Peyer's patch (tissue), 4 donors: ENCODE results near the gene UBA3. TPM values are rescaled to one million over a fixed set of nuclear protein-coding genes. Genes with fewer than 3 reads are reported as not detected.
A peak's percentile ranks its signal among the peaks of the same experiment; 100 is the strongest.

Source experiments
- DNase-seq, 3 donors: peaks; one replicate each; pipeline ENCODE4 v3.0.0-alpha.2; 2017 to 2019
- H3K27ac ChIP-seq, 4 donors: fragments of 200-600 bp; sonication (generic); one replicate each; pipeline ENCODE4 v1.5.1; 2016 to 2019
- H3K27me3 ChIP-seq, 2 donors: fragments of 200-600 bp; sonication (generic); one replicate each; pipeline ENCODE4 v1.5.1; 2019
- H3K36me3 ChIP-seq, 3 donors: fragments of 200-600 bp; sonication (generic); one replicate each; pipeline ENCODE4 v1.5.1; 2016 to 2019
- H3K4me1 ChIP-seq, 4 donors: fragments of 200-600 bp; sonication (generic); one replicate each; pipeline ENCODE4 v1.5.1; 2016 to 2019
- H3K4me3 ChIP-seq, 4 donors: fragments of 200-600 bp; sonication (generic); 1 replicate in 3 of 4; 2 replicates in 1 of 4; pipeline ENCODE4 v1.5.1; 2016 to 2019; ENCODE audit warnings: mild to moderate bottlenecking in 1 of 4
- H3K9me3 ChIP-seq, 4 donors: fragments of 200-600 bp; sonication (generic); one replicate each; pipeline ENCODE4 v1.5.1; 2016 to 2019; ENCODE audit warnings: mild to moderate bottlenecking in 1 of 4
- POLR2A ChIP-seq, 2 donors: fragments of 450-650 bp; IDR thresholded peaks; one replicate each; pipeline ENCODE4 v1.5.1; 2017; ENCODE audit warnings: antibody characterized with exemption in 2 of 2, mild to moderate bottlenecking in 2 of 2, moderate library complexity in 2 of 2
- total RNA-seq, 4 donors: library from RNA; depleted of rRNA; stranded (reverse); fragments of >200 nt; gene quantifications; one replicate each; pipeline ENCODE4 v1.1.0, GENCODE V29; 2016
- TF ChIP-seq, protein P1 (sequence below), 6 experiments: fragments of 450-650 bp in 4 of 6; fragments of 200-600 bp in 2 of 6; sonication (generic) in 1 of 6; IDR thresholded peaks; one replicate each; pipeline ENCODE4 v1.5.1; 2017 to 2019; ENCODE audit warnings: antibody characterized with exemption in 6 of 6, mild to moderate bottlenecking in 3 of 6, moderate library complexity in 1 of 6

Gene UBA3
- total RNA-seq, 4 donors from 2014 or later = 28.9 to 64.5 (median 59.8) TPM

- Histone ChIP-seq H3K36me3 (peaks cover 0 to 45% (median 0%) of the 10 kb centered on the region in 3 donors), H3K9me3 (no peaks in the 10 kb centered on the region), H3K4me3 (peak within 1 kb of the TSS; percentile 61 to 89 (median 72)), H3K27ac (peak within 1 kb of the TSS; percentile 89 to 98 (median 94)), H3K4me1 (peaks cover 0 to 33% (median 5%) of the 10 kb centered on the region in 4 donors), H3K27me3 (no peaks in the 10 kb centered on the region)
- peak; percentile 73 to 90 for TF ChIP-seq POLR2A (IDR thresholded peaks at IDR 0.05)
- TF ChIP-seq, protein P1, sequence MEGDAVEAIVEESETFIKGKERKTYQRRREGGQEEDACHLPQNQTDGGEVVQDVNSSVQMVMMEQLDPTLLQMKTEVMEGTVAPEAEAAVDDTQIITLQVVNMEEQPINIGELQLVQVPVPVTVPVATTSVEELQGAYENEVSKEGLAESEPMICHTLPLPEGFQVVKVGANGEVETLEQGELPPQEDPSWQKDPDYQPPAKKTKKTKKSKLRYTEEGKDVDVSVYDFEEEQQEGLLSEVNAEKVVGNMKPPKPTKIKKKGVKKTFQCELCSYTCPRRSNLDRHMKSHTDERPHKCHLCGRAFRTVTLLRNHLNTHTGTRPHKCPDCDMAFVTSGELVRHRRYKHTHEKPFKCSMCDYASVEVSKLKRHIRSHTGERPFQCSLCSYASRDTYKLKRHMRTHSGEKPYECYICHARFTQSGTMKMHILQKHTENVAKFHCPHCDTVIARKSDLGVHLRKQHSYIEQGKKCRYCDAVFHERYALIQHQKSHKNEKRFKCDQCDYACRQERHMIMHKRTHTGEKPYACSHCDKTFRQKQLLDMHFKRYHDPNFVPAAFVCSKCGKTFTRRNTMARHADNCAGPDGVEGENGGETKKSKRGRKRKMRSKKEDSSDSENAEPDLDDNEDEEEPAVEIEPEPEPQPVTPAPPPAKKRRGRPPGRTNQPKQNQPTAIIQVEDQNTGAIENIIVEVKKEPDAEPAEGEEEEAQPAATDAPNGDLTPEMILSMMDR (IDR thresholded peaks at IDR 0.05) = no peak
- DNase-seq = peak; percentile 97 to 100 (median 98)
These were observed 28.3 kb downstream of the UBA3 start, which contains the start of gene TMF1 for GRCh38 chr3:69051756-69052471. Gene TMF1 (minus strand): TSS chr3:69052333. CDS start chr3:69052086, 247 bp downstream.

DNA sequence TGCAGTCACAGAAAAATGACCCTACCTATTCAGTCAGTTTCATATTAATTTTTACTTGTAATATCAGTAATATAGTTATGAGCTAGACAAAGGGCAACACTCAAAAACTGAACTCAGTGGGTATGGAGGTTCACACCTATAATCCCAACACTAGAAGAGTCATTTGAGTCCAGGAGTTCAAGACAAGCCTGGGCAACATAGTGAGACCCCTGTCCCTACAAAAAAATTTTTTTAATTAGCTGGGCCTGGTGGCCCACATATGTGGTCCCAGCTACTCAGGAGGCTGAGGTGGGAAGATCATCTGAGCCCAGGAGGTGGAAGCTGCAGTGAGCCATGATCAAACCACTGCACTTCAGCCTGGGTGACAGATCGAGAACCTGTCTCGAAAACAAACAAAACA is 31.2 kb downstream of the UBA3 start:
- TF ChIP-seq POLR2A (IDR thresholded peaks at IDR 0.05) = no peak
- TF ChIP-seq, protein P1 (IDR thresholded peaks at IDR 0.05) = no peak
- Histone ChIP-seq H3K27me3 (no peaks in the 10 kb centered on the region), H3K27ac (no peak overlapping the region), H3K36me3 (peaks cover 0 to 47% (median 0%) of the 10 kb centered on the region in 3 donors), H3K4me1 (peaks cover 0 to 33% (median 5%) of the 10 kb centered on the region in 4 donors), H3K4me3 (no peak overlapping the region), H3K9me3 (no peaks in the 10 kb centered on the region)
- DNase-seq = no peak

- H3K9me3 ChIP-seq = no peaks in the 10 kb centered on the region
- H3K27ac ChIP-seq = no peak overlapping the region
- no peak for DNase-seq
- no peak overlapping the region for H3K4me3 ChIP-seq
- peaks cover 0 to 84% (median 0%) of the 10 kb centered on the region in 3 donors for H3K36me3 ChIP-seq
- peaks cover 0 to 15% (median 2%) of the 10 kb centered on the region in 4 donors for H3K4me1 ChIP-seq
- H3K27me3 ChIP-seq = no peaks in the 10 kb centered on the region
- TF ChIP-seq, protein P1 (IDR thresholded peaks at IDR 0.05) = no peak
- no peak for TF ChIP-seq POLR2A (IDR thresholded peaks at IDR 0.05)
These were observed 35.6 kb downstream of the UBA3 start for GRCh38 chr3:69044608-69045007.

GRCh38 chr3:69033470-69033869 is 46.7 kb downstream of the UBA3 start:
- Histone ChIP-seq H3K36me3 (peaks cover 0 to 84% (median 0%) of the 10 kb centered on the region in 3 donors), H3K9me3 (no peaks in the 10 kb centered on the region), H3K4me3 (no peak overlapping the region), H3K27me3 (no peaks in the 10 kb centered on the region), H3K27ac (no peak overlapping the region), H3K4me1 (no peaks in the 10 kb centered on the region)
- no peak for TF ChIP-seq POLR2A (IDR thresholded peaks at IDR 0.05)
- TF ChIP-seq, protein P1 (IDR thresholded peaks at IDR 0.05) = no peak
- DNase-seq = no peak

GRCh38 chr3:69032737-69033136 is 47.4 kb downstream of the UBA3 start:
- no peak for DNase-seq
- H3K4me1 ChIP-seq = no peaks in the 10 kb centered on the region
- H3K27ac ChIP-seq = no peak overlapping the region
- no peak for TF ChIP-seq POLR2A (IDR thresholded peaks at IDR 0.05)
- TF ChIP-seq, protein P1 (IDR thresholded peaks at IDR 0.05) = no peak
- no peaks in the 10 kb centered on the region for H3K27me3 ChIP-seq
- H3K9me3 ChIP-seq = no peaks in the 10 kb centered on the region
- peaks cover 0 to 82% (median 0%) of the 10 kb centered on the region in 3 donors for H3K36me3 ChIP-seq
- H3K4me3 ChIP-seq = no peak overlapping the region
